K562 (cell line): ENCODE data around the gene CEP85L. TPM values are rescaled to one million over a fixed set of nuclear protein-coding genes. Genes with fewer than 3 reads are reported as not detected.

Experiments
- ATAC-seq: fragments of 200-7000 bp; cut with Tn5 transposase; 3 replicates; pipeline ENCODE4 v1.9.1; 2020; ENCODE audit warnings: moderate library complexity
- BruUV-seq: library from RNA; stranded (reverse); fragments of 400-500 nt; replicated peaks from 2 replicates; lab custom pipeline; 2021; lab: Mats Ljungman, UMichigan
- CTCF ChIA-PET: fragments of 300-600 bp; formaldehyde crosslinking; extraction: SDS; loops from one replicate; lab custom pipeline; 2021; ENCODE audit warnings: low intra/inter-chr PET ratio; lab: Yijun Ruan, JAX
- POLR2A ChIA-PET: fragments of 300-600, 350-650 bp; sonication (Branson Sonifier 250); formaldehyde crosslinking; extraction: SDS; loops from one replicate; lab custom pipeline; 2021; ENCODE audit warnings: antibody characterized with exemption, inconsistent platforms; lab: Yijun Ruan, JAX
- DNase-seq, 4 experiments: peaks; one replicate each; pipeline versions ENCODE4 v3.0.0 to v3.0.0-alpha.2; 2011 to 2018; ENCODE audit warnings: low spot score in 3 of 4, mixed read lengths in 3 of 4; ENCODE audit errors: extremely low read depth in 1 of 4
- FAIRE-seq: peaks from 2 replicates; lab custom pipeline; 2011; peaks lifted over from hg19 to GRCh38; lab: Jason Lieb, UNC
- H2AFZ ChIP-seq: 2 replicates; pipeline ENCODE4 v1.6.0; 2011; ENCODE audit warnings: low read depth, low read length, control low read depth, inconsistent platforms
- H3K27ac ChIP-seq: fragments of 200-600 bp; 3 replicates; pipeline ENCODE4 v1.8.0; 2011; ENCODE audit warnings: low read depth, mild to moderate bottlenecking, control low read depth, inconsistent platforms, low read length, moderate library complexity, mixed read lengths; ENCODE audit errors: extremely low read depth
- H3K27me3 ChIP-seq, 2 experiments: fragments of 300-600 bp in 1 of 2; 2 replicates in 1 of 2; 3 replicates in 1 of 2; pipeline versions ENCODE4 v1.6.0 to v1.8.0; 2011; ENCODE audit warnings: inconsistent platforms in 2 of 2, low read length in 2 of 2, mild to moderate bottlenecking in 1 of 2, mixed read lengths in 1 of 2, moderate library complexity in 1 of 2; ENCODE audit not compliant: control insufficient read depth in 2 of 2, insufficient read depth in 2 of 2
- H3K36me3 ChIP-seq: fragments of 300-600 bp; 3 replicates; pipeline ENCODE4 v1.8.0; 2011; ENCODE audit warnings: mild to moderate bottlenecking, low read length, inconsistent platforms; ENCODE audit not compliant: control insufficient read depth, insufficient read depth
- H3K4me1 ChIP-seq, 2 experiments: fragments of 200-600 bp in 1 of 2; replicated peaks in 1 of 2; 2 replicates in 1 of 2; 3 replicates in 1 of 2; pipeline versions ENCODE4 v1.5.1 to v1.8.0; 2011; ENCODE audit warnings: inconsistent platforms in 2 of 2, low read length in 2 of 2, mild to moderate bottlenecking in 1 of 2, mixed read lengths in 1 of 2, moderate library complexity in 1 of 2; ENCODE audit not compliant: control insufficient read depth in 2 of 2, insufficient read depth in 2 of 2
- H3K4me2 ChIP-seq: 2 replicates; pipeline ENCODE4 v1.6.1; 2011; ENCODE audit warnings: low read length, control low read depth, inconsistent platforms, mixed read lengths; ENCODE audit not compliant: insufficient read depth
- H3K4me3 ChIP-seq: fragments of 200-600 bp; sonication (generic), shearing (Covaris generic); 2 replicates; pipeline ENCODE4 v1.5.1; 2016; ENCODE audit warnings: control low read depth, inconsistent platforms
- H3K79me2 ChIP-seq: fragments of 200-600 bp; 3 replicates; pipeline ENCODE4 v1.8.0; 2011; ENCODE audit warnings: low read length, inconsistent platforms; ENCODE audit not compliant: control insufficient read depth, insufficient read depth
- H3K9ac ChIP-seq, 2 experiments: 2 replicates each; pipeline versions ENCODE4 v1.6.0 to v1.6.1; 2011; ENCODE audit warnings: low read depth in 2 of 2, low read length in 2 of 2, control low read depth in 1 of 2, inconsistent platforms in 1 of 2, mild to moderate bottlenecking in 1 of 2, mixed read lengths in 1 of 2; ENCODE audit not compliant: insufficient read depth in 1 of 2
- H3K9me1 ChIP-seq: one replicate; pipeline ENCODE4 v1.6.0; 2011; ENCODE audit warnings: inconsistent platforms, mild to moderate bottlenecking, low read length, moderate library complexity; ENCODE audit not compliant: control insufficient read depth, insufficient read depth
- H3K9me3 ChIP-seq: replicated peaks from 2 replicates; pipeline ENCODE4 v1.5.1; 2011; ENCODE audit warnings: low read depth, low read length, inconsistent platforms; ENCODE audit not compliant: control insufficient read depth, insufficient read depth
- H4K20me1 ChIP-seq: replicated peaks from 2 replicates; pipeline ENCODE4 v1.6.1; 2011; ENCODE audit warnings: low read length, inconsistent platforms, mixed read lengths; ENCODE audit not compliant: control insufficient read depth, insufficient read depth
- EP400 ChIP-seq: fragments of 450-650 bp; IDR thresholded peaks from 2 replicates; pipeline ENCODE4 v1.6.1; 2017; ENCODE audit warnings: antibody characterized with exemption, mild to moderate bottlenecking, moderate library complexity
- MBD1 ChIP-seq: fragments of 250-450 bp; sonication (Bioruptor Pico); IDR thresholded peaks from 2 replicates; pipeline ENCODE4 v1.8.0; 2022; ENCODE audit warnings: inconsistent platforms
- POLR2AphosphoS5 ChIP-seq: IDR thresholded peaks from 2 replicates; pipeline ENCODE4 v1.6.1; 2011; ENCODE audit warnings: mild to moderate bottlenecking, low read depth, low read length, moderate library complexity; ENCODE audit not compliant: control insufficient read depth, insufficient read depth
- PRMT5 ChIP-seq: sonication (generic); formaldehyde crosslinking; IDR thresholded peaks from 2 replicates; pipeline ENCODE4 v1.5.0; 2020; ENCODE audit warnings: missing genetic modification reagents
- PURB ChIP-seq: sonication (generic); formaldehyde crosslinking; IDR thresholded peaks from 2 replicates; pipeline ENCODE4 v1.9.0; 2021; ENCODE audit warnings: low read depth, mild to moderate bottlenecking, missing genetic modification reagents
- SIRT6 ChIP-seq: IDR thresholded peaks from one replicate; pipeline ENCODE4 v1.6.1; 2012; ENCODE audit warnings: low read depth, mild to moderate bottlenecking, control low read depth, inconsistent platforms, low read length, moderate library complexity
- SMARCB1 ChIP-seq: IDR thresholded peaks from 2 replicates; pipeline ENCODE4 v1.6.1; 2011; ENCODE audit warnings: improper control_type of control experiment, low read depth; ENCODE audit not compliant: insufficient read length
- ZNF23 ChIP-seq: fragments of 250-450 bp; sonication (Bioruptor Pico); IDR thresholded peaks from 2 replicates; pipeline ENCODE4 v1.4.0; 2020; ENCODE audit warnings: mild to moderate bottlenecking
- ZNF239 ChIP-seq: fragments of 250-450 bp; sonication (Bioruptor Pico); IDR thresholded peaks from 2 replicates; pipeline ENCODE4 v1.4.0; 2020; ENCODE audit warnings: mild to moderate bottlenecking
- ZNF24 ChIP-seq: fragments of 450-650 bp; IDR thresholded peaks from 2 replicates; pipeline ENCODE4 v1.6.1; 2016
- WGBS: fragments of 100-300 bp; shearing (Covaris generic); methylation state at CpG from one replicate; pipeline ENCODE4 v1.1.6; 2016; ENCODE audit warnings: low coverage, mixed read lengths; ENCODE audit not compliant: insufficient coverage; ENCODE audit errors: missing lambda C conversion rate; 5-methylcytosine and 5-hydroxymethylcytosine counted together
- in situ Hi-C: fragments of 300-500 bp; cut with MboI; formaldehyde crosslinking; loops from 4 replicates; pipeline ENCODE4 v1.15.0; 2018; ENCODE audit warnings: inconsistent platforms, mixed read lengths
- intact Hi-C: fragments of 100-400 bp; cut with micrococcal nuclease; formaldehyde crosslinking; loops from 2 replicates; pipeline ENCODE4 v1.14.2; 2022
- polyA plus RNA-seq, 8 experiments: library from polyadenylated mRNA; depleted of rRNA in 4 of 8; stranded (reverse) in 5 of 8; unstranded in 3 of 8; fragments of >200 nt; fragmentation: Nextera tagmentation in 2 of 8; fragmentation: Illumina TruSeq in 1 of 8; extraction: Ambion mirVana in 2 of 8; extraction: Trizol in 1 of 8; gene quantifications; 2 replicates each; pipeline versions ENCODE4 v1.2.1 to v1.2.3, GENCODE V29; 2011 to 2014; ENCODE audit warnings: inconsistent platforms in 1 of 8, missing spikeins in 1 of 8
- total RNA-seq, 7 experiments: library from RNA; depleted of rRNA in 6 of 7; stranded (reverse); fragments of >200 nt in 6 of 7; fragmentation: Illumina TruSeq in 2 of 7; extraction: Trizol in 2 of 7; gene quantifications; 2 replicates each; pipeline versions ENCODE4 v1.2.1 to v1.2.3, GENCODE V29; 2011 to 2021; ENCODE audit warnings: low replicate concordance in 1 of 7
- TF ChIP-seq, protein P1 (sequence below): IDR thresholded peaks from 2 replicates; pipeline ENCODE4 v1.6.1; 2012; ENCODE audit warnings: low read depth, low read length, improper control_type of control experiment, borderline replicate concordance
- TF ChIP-seq, protein P2 (sequence below): fragments of 250-450 bp; sonication (Bioruptor Pico); IDR thresholded peaks from 2 replicates; pipeline ENCODE4 v1.5.0; 2020; ENCODE audit warnings: mild to moderate bottlenecking, borderline replicate concordance

Gene CEP85L
- total and polyA plus RNA-seq, 9 of the 15 experiments (the other 6 are each of a cell fraction or from before 2014, with no cell fraction given), result 4.5 to 15.8 (median 8.3) TPM

GRCh38 chr6:118467181-118467580 lies 184.2 kb downstream of the CEP85L start:
- no peak for DNase-seq
- ChIA-PET POLR2A (no interaction called here), CTCF (no interaction called here)
- Histone ChIP-seq H3K4me3 (no peak overlapping the region), H3K27ac (no peak overlapping the region), H3K9ac (no peak overlapping the region), H2AFZ (no peak overlapping the region), H3K9me1 (no peaks in the 10 kb centered on the region), H4K20me1 (no peaks in the 10 kb centered on the region), H3K79me2 (no peaks in the 10 kb centered on the region), H3K4me2 (no peak overlapping the region), H3K4me1 (no peaks in the 10 kb centered on the region), H3K36me3 (peaks cover 26% of the 10 kb centered on the region; the same call in 2 of the 3 replicates), H3K27me3 (no peaks in the 10 kb centered on the region), H3K9me3 (no peaks in the 10 kb centered on the region)
- no peak for FAIRE-seq
- no TSS peak for BruUV-seq
- in situ Hi-C loops, result no loop called here
- ATAC-seq, result no peak
- intact Hi-C loops, result no loop called here
- TF ChIP-seq, protein P1, sequence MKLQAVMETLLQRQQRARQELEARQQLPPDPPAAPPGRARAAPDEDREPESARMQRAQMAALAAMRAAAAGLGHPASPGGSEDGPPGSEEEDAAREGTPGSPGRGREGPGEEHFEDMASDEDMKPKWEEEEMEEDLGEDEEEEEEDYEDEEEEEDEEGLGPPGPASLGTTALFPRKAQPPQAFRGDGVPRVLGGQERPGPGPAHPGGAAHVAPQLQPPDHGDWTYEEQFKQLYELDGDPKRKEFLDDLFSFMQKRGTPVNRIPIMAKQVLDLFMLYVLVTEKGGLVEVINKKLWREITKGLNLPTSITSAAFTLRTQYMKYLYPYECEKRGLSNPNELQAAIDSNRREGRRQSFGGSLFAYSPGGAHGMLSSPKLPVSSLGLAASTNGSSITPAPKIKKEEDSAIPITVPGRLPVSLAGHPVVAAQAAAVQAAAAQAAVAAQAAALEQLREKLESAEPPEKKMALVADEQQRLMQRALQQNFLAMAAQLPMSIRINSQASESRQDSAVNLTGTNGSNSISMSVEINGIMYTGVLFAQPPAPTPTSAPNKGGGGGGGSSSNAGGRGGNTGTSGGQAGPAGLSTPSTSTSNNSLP, result no peak

- H2AFZ ChIP-seq, result no peak overlapping the region
- ChIA-PET POLR2A (interaction anchor here (0.9 kb wide), 1 partner anchor 16 kb away, joined by 3 read pairs; no protein-coding TSS in a partner anchor), CTCF (no interaction called here)
- no peaks in the 10 kb centered on the region for H3K79me2 ChIP-seq
- H3K9me3 ChIP-seq, result no peaks in the 10 kb centered on the region
- no peak overlapping the region for H3K4me3 ChIP-seq
- H3K27ac ChIP-seq, result no peak overlapping the region
- ATAC-seq (no peak), FAIRE-seq (no peak), DNase-seq (no peak)
- in situ Hi-C loops (no loop called here), intact Hi-C loops (no loop called here)
- WGBS, result 83% methylated on average over 2 of the region's 2 CpGs
- no peaks in the 10 kb centered on the region for H4K20me1 ChIP-seq
- BruUV-seq, result no TSS peak
- H3K4me1 ChIP-seq, result no peaks in the 10 kb centered on the region
- H3K27me3 ChIP-seq, result no peaks in the 10 kb centered on the region
- H3K9ac ChIP-seq, result no peak overlapping the region
- peaks cover 26% of the 10 kb centered on the region; the same call in 2 of the 3 replicates for H3K36me3 ChIP-seq
- H3K9me1 ChIP-seq, result no peaks in the 10 kb centered on the region
- H3K4me2 ChIP-seq, result no peak overlapping the region
- TF ChIP-seq SIRT6 (no peak), ZNF239 (CRISPR knock-in tag) (no peak), SMARCB1 (no peak), MBD1 (no peak), EP400 (no peak), PRMT5 (CRISPR knock-in tag) (no peak), ZNF24 (no peak), ZNF23 (CRISPR knock-in tag) (no peak), PURB (no peak), POLR2AphosphoS5 (no peak)
- TF ChIP-seq, protein P2, sequence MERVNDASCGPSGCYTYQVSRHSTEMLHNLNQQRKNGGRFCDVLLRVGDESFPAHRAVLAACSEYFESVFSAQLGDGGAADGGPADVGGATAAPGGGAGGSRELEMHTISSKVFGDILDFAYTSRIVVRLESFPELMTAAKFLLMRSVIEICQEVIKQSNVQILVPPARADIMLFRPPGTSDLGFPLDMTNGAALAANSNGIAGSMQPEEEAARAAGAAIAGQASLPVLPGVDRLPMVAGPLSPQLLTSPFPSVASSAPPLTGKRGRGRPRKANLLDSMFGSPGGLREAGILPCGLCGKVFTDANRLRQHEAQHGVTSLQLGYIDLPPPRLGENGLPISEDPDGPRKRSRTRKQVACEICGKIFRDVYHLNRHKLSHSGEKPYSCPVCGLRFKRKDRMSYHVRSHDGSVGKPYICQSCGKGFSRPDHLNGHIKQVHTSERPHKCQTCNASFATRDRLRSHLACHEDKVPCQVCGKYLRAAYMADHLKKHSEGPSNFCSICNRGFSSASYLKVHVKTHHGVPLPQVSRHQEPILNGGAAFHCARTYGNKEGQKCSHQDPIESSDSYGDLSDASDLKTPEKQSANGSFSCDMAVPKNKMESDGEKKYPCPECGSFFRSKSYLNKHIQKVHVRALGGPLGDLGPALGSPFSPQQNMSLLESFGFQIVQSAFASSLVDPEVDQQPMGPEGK (CRISPR knock-in tag), result no peak
Measured at GRCh38 chr6:118464620-118465019, 186.8 kb downstream of the CEP85L start.
